ENCODE results near the gene CLSTN3. TPM values are rescaled to one million over a fixed set of nuclear protein-coding genes. Genes with fewer than 3 reads are reported as not detected.

The CLSTN3 gene
- total RNA-seq, 1 donor from 2014 or later = 36.8 TPM

DNA sequence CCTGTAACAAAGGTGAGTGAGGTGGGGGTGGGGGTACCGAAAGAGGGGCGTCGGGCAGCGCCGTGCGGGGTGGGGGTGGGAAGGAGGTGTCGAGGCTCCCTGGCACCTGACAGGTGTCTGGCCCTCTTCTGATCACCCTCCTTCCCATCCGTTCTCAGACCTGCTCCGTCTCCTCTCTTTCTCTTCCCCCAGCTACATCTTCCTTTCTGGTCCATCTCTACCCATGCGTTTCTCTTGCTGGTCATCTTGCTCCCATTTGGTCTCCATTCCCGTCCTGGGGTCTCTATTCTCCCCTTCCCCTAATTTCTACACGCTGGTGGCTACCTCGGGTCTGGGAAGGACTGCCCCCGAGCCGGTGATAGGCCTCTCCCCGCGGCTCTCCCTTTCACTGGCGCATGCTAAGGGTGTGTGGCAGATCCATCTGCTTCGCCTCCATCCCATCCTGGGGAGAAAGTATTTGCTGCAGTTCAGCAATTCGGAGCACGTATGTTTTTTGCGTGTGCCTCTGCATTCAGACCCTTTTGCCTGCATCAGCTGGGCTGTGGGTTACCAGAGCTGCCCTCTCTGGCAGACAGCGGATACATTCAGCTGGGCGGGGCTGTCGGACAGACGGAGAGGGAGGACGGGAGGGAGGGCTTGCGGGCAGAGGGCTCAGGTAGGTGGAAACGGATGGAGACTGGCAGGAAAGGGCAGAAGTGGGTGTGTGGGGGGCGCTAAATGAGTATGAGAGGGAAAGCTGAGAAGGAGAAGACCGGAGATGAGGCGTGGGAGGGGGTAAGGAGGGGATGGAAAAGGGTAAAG, 730 bp downstream of the CLSTN3 start:
- ATAC-seq (peak; percentile 59 to 73), DNase-seq (peak; percentile 69)
- peaks cover 16% of the 10 kb centered on the region for H3K36me3 ChIP-seq
- H3K9me3 ChIP-seq = no peaks in the 10 kb centered on the region
- TF ChIP-seq, protein P1, sequence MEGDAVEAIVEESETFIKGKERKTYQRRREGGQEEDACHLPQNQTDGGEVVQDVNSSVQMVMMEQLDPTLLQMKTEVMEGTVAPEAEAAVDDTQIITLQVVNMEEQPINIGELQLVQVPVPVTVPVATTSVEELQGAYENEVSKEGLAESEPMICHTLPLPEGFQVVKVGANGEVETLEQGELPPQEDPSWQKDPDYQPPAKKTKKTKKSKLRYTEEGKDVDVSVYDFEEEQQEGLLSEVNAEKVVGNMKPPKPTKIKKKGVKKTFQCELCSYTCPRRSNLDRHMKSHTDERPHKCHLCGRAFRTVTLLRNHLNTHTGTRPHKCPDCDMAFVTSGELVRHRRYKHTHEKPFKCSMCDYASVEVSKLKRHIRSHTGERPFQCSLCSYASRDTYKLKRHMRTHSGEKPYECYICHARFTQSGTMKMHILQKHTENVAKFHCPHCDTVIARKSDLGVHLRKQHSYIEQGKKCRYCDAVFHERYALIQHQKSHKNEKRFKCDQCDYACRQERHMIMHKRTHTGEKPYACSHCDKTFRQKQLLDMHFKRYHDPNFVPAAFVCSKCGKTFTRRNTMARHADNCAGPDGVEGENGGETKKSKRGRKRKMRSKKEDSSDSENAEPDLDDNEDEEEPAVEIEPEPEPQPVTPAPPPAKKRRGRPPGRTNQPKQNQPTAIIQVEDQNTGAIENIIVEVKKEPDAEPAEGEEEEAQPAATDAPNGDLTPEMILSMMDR (IDR thresholded peaks at IDR 0.05) = no peak
- peak overlapping the region; percentile 72 for H3K4me3 ChIP-seq
- intact Hi-C loops (cut with DNase I) = no loop called here
- H3K27ac ChIP-seq = peak overlapping the region; percentile 74
- H3K27me3 ChIP-seq (ENCODE audit: low read depth) = no peaks in the 10 kb centered on the region
- H3K4me1 ChIP-seq = peaks cover 17% of the 10 kb centered on the region

DNA sequence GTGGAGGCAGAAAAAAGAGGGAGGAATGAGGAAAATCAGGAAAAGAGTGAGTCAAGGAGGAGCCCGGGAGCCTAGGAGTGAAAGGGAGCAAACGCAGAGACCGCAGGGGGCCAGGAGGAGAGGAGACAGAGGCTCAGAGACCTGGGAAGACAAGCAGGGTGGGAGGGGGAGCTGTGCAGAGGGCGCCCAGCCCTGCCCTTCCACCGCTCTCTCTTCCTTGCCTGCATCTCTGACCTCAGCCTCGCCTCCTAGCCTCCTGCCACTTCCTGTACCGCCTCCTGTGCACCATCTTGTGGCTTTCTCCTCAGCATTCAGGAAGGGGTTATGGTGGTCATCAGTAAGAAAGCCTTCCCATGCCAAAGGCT, 1.3 kb downstream of the CLSTN3 start:
- no peak for DNase-seq
- Histone ChIP-seq H3K27ac (no peak overlapping the region), H3K36me3 (peaks cover 22% of the 10 kb centered on the region), H3K4me3 (peak overlapping the region; percentile 72), H3K9me3 (no peaks in the 10 kb centered on the region), H3K27me3 (ENCODE audit: low read depth) (no peaks in the 10 kb centered on the region), H3K4me1 (peaks cover 17% of the 10 kb centered on the region)
- ATAC-seq = no peak
- TF ChIP-seq, protein P1 (IDR thresholded peaks at IDR 0.05) = no peak
- intact Hi-C loops (cut with DNase I) = no loop called here

DNA sequence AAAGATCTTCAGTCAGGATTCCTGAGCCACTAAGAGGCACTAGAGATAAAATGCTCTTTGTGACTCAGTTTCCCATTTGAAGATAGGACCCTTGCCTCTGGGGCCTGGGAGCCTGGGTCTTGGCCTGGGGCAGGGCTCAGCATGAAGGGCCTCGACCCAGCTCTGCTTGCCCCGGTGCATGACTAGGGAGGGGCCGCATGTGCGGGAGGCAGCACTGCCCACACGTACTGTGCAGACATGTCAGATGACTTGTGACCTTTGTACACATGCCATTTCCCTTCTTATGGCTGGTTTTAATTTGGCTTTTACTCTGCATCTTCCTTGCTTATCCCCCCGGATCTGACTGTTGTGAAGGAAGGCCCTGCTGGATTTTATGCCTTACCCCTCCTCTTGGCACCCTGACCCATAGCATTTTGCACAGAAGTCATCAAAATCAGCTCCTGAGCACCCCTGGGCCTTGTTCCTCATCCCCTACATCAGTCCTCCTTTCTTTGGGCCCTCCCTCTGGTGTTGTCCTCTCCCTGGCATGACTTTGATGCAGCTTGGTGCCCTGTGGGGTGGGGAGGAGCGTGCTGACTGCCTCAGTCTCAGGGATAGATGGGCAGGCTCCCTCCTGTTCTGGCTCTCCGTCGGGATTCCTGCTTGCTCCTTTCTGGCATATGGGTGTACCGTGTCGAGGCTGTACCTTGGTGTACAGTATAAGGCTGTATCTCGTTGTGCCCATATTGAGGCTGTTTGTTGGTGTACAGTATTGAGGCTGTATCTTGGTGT, 4.4 kb downstream of the CLSTN3 start:
- no peak for DNase-seq
- TF ChIP-seq, protein P1 (IDR thresholded peaks at IDR 0.05) = no peak
- peaks cover 31% of the 10 kb centered on the region for H3K36me3 ChIP-seq
- no peaks in the 10 kb centered on the region for H3K9me3 ChIP-seq
- no peak for ATAC-seq
- H3K27me3 ChIP-seq (ENCODE audit: low read depth) = no peaks in the 10 kb centered on the region
- intact Hi-C loops (cut with DNase I) = no loop called here
- H3K4me3 ChIP-seq = no peak overlapping the region
- H3K27ac ChIP-seq = no peak overlapping the region
- peaks cover 7% of the 10 kb centered on the region for H3K4me1 ChIP-seq

DNA sequence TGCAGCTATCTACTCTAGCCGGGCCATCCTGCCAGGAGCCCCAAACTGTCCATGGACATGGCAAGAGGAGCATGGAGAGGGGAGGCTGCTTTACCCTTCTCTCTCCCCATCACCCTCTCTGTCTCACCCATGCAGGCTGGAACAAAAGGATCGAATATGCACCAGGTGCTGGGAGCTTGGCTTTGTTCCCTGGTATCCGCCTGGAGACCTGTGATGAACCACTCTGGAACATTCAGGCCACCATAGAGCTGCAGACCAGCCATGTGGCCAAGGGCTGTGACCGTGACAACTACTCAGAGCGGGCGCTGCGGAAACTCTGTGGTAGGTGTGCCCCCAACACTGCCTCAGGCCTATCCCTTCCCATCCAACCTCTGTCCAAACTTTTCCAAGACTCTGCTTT, 5.9 kb downstream of the CLSTN3 start:
- H3K27ac ChIP-seq = no peak overlapping the region
- H3K4me3 ChIP-seq = no peak overlapping the region
- H3K36me3 ChIP-seq = peaks cover 31% of the 10 kb centered on the region
- TF ChIP-seq, protein P1 (IDR thresholded peaks at IDR 0.05) = no peak
- DNase-seq (no peak), ATAC-seq (no peak)
- H3K27me3 ChIP-seq (ENCODE audit: low read depth) = no peaks in the 10 kb centered on the region
- H3K4me1 ChIP-seq = peaks cover 4% of the 10 kb centered on the region
- intact Hi-C loops (cut with DNase I) = no loop called here
- H3K9me3 ChIP-seq = no peaks in the 10 kb centered on the region

DNA sequence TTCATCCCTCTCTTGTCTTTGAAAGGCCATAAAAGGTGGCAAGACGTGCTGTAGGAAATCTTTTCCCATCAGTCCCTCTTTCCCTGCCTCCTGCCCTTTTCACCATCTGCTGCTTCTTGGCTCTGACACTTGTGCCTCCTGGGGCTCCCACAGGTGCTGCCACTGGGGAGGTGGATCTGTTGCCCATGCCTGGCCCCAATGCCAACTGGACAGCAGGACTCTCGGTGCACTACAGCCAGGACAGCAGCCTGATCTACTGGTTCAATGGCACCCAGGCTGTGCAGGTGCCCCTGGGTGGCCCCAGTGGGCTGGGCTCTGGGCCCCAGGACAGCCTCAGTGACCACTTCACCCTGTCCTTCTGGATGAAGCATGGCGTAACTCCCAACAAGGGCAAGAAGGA, 6.5 kb downstream of the CLSTN3 start:
- Histone ChIP-seq H3K9me3 (no peaks in the 10 kb centered on the region), H3K4me1 (peaks cover 4% of the 10 kb centered on the region), H3K36me3 (peaks cover 31% of the 10 kb centered on the region), H3K4me3 (no peak overlapping the region), H3K27me3 (ENCODE audit: low read depth) (no peaks in the 10 kb centered on the region), H3K27ac (no peak overlapping the region)
- no peak for DNase-seq
- ATAC-seq = no peak
- TF ChIP-seq, protein P1 (IDR thresholded peaks at IDR 0.05) = no peak
- intact Hi-C loops (cut with DNase I) = no loop called here
